T47D (cell line): ENCODE results near the gene LGALS3BP.

ENCODE experiments used
- DNase-seq, 2 experiments: peaks; one replicate each; pipeline versions ENCODE4 v3.0.0 to v3.0.0-alpha.2; 2011 to 2012; ENCODE audit warnings: low read depth in 1 of 2, low spot score in 1 of 2
- JUND ChIP-seq: IDR thresholded peaks from 2 replicates; pipeline ENCODE4 v1.6.1; 2012; ENCODE audit warnings: low read depth
- in situ Hi-C: cut with HindIII; loops from 2 replicates; pipeline ENCODE4 v1.10.0; 2016; ENCODE audit warnings: low sequenced_read_pairs, low pct_unique_long_range_greater_than_20kb

The LGALS3BP gene

DNA sequence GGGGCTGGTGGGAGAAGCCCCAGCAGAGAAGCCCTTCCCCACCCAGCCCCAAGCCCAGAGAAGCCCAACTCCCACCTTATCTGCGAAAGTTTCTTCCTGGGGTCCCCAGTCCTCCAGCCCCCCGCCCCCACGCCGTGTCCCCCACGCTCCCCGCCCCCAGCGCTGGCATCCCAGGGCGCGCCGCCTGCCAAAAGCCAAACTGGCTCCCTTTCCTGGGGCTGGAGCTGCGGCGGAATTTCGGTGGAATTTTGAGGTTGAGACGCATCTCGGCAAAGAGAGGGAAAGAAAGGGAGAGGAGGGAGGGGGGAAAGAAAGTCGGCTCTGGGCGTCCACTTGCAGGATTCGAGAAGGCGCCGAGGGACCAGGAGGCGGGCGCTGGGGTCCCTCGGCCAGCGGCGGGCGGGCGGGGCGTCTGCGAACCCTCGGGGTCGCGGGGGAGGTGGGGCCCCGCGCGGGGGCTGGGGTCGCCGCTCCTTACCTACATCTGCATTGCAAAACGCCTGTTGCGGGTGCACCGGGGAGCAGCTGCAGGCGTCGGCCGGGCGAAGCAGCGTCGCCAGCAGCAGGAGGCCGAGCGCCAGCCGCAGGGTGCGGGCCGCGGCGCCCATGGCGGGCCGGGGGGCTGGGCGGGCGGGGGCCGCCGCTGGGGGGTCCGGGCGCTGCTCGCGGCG is 55.1 kb downstream of the LGALS3BP start:
- in situ Hi-C loops: no loop called here
- no peak for TF ChIP-seq JUND
- DNase-seq: peak in 1 of 2 experiments; percentile 64

DNA sequence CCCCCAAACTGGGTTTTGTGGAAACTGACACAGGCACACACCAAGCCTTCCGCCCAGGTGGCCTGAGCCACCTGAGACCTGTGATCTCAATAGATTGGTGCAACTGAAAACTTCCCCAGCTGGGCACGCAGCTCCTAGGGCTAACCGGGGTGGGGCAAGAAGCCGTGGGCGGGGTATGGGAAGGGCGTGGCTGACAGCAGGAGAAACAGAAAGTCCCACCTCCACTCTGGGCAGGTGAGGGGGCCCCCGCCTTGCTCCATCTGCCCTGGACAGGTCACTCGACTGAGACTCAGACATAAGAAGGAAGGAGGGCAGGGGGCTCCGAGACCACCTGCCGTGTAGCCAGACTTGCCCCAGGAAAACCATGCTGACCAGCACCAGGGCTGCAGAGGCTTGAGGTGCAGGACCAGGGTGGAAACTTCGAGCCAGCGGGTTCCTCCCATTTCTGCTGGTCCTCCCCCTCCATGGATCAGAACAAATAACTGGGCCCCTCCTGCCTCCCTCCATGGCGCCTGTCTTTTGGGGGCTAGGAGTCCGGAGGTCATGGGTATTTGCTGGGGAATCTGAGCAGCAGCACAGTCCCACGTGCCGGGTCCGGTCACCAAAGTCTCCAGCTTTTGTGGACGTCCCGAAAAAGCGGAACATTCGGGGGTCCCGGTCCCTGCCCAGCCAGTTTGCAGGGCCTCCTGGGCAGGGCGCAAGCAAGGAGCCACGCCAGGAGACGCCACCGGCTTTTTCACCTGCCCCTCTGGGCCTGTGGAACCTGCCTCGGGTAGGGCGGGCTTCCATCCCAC is 55.9 kb downstream of the LGALS3BP start:
- TF ChIP-seq JUND: no peak
- in situ Hi-C loops: no loop called here
- peak; percentile 92 to 96 for DNase-seq

GRCh38 chr17:78922816-78923498 is 56.8 kb downstream of the LGALS3BP start:
- no peak for DNase-seq
- in situ Hi-C loops: no loop called here
- TF ChIP-seq JUND: no peak

- no peak for TF ChIP-seq JUND
- in situ Hi-C loops: no loop called here
- DNase-seq: no peak
These were observed 58.2 kb downstream of the LGALS3BP start for GRCh38 chr17:78921437-78921971.
